Measurements from ENCODE around the gene HAPLN1. TPM values are rescaled to one million over a fixed set of nuclear protein-coding genes. Genes with fewer than 3 reads are reported as not detected.

The HAPLN1 gene
- total and polyA plus RNA-seq, 7 donors, result not detected

DNA sequence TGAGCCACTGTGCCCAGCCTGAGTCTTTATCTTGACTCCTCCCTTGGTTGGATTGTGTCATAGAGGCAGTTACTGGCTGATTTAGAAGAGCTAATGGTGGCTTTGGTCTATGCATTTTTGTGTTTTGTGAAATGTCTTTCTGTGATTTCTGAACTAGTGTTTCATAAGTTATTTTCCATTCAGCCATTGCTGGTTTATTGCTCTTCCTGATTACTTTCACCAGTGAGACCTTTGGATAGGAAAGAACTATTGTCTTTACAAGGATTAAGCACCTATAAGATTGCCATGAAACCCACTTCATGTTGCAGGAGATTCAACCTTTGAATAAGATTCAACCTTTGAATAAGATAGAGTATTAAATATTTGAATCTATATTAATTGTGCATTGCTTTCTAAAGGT is 8.7 kb upstream of the HAPLN1 start:
- H3K36me3 ChIP-seq (ENCODE audit: insufficient read depth in 1 of 2, low read depth in 1 of 2), result no peaks in the 10 kb centered on the region
- DNase-seq (no peak), ATAC-seq (no peak)
- no peak overlapping the region for H3K27ac ChIP-seq
- H3K27me3 ChIP-seq (ENCODE audit: insufficient read depth in 3 of 3, low read length in 2 of 3), result no peaks in the 10 kb centered on the region
- H3K9me3 ChIP-seq, result no peaks in the 10 kb centered on the region
- no peaks in the 10 kb centered on the region for H3K4me1 ChIP-seq
- intact Hi-C loops (cut with DNase I), result no loop called here
- H3K4me3 ChIP-seq, result no peak overlapping the region
- TF ChIP-seq, protein P1, sequence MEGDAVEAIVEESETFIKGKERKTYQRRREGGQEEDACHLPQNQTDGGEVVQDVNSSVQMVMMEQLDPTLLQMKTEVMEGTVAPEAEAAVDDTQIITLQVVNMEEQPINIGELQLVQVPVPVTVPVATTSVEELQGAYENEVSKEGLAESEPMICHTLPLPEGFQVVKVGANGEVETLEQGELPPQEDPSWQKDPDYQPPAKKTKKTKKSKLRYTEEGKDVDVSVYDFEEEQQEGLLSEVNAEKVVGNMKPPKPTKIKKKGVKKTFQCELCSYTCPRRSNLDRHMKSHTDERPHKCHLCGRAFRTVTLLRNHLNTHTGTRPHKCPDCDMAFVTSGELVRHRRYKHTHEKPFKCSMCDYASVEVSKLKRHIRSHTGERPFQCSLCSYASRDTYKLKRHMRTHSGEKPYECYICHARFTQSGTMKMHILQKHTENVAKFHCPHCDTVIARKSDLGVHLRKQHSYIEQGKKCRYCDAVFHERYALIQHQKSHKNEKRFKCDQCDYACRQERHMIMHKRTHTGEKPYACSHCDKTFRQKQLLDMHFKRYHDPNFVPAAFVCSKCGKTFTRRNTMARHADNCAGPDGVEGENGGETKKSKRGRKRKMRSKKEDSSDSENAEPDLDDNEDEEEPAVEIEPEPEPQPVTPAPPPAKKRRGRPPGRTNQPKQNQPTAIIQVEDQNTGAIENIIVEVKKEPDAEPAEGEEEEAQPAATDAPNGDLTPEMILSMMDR (IDR thresholded peaks at IDR 0.05), result no peak

DNA sequence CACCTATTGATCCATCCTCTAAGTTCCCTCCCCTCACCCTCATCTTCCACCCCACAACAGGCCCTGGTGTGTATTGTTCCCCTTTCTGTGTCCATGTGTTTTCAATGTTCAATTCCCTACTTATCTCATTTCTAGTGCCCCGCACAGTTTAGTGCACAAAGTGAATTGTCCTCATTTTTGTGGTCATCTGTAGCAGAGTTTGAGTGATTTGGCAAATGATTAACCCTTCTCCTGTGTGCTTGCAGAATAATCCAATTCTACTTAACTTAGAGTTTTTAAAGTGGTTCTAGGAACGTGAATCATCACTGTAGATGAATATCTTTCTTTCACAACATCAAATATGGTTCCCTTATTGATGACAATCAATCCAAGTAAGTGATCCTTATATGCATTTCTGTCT is 6.3 kb upstream of the HAPLN1 start:
- no peaks in the 10 kb centered on the region for H3K36me3 ChIP-seq (ENCODE audit: insufficient read depth in 1 of 2, low read depth in 1 of 2)
- TF ChIP-seq, protein P1 (IDR thresholded peaks at IDR 0.05), result no peak
- H3K9me3 ChIP-seq, result no peaks in the 10 kb centered on the region
- no peak for DNase-seq
- H3K4me1 ChIP-seq, result no peaks in the 10 kb centered on the region
- 71 to 82% (median 77%) methylated on average over 2 of the region's 2 CpGs for WGBS, 3 donors
- intact Hi-C loops (cut with DNase I), result no loop called here
- H3K27ac ChIP-seq, result no peak overlapping the region
- no peak for ATAC-seq
- H3K4me3 ChIP-seq, result no peak overlapping the region
- peaks cover 0 to 18% (median 6%) of the 10 kb centered on the region in 3 donors for H3K27me3 ChIP-seq (ENCODE audit: insufficient read depth in 3 of 3, low read length in 2 of 3)

DNA sequence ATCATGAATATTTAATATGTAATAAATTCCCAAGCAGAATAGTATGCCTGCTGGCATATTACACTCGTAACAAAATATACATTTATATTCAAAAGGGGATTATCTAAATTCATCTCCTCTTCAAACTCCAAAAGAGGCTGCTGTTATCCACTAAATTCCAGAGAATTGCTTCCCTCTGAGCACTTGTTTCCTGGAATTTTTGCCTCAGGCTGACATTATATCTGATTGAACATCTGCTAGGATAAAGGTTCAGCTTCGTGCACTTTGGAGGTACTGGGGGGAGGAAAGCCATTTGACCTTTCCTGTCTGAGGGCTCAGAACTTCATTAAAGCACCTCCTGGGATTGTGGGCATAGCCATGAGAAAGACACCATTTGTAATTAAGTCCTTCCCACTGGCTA is 4.3 kb upstream of the HAPLN1 start:
- DNase-seq (no peak), ATAC-seq (no peak)
- intact Hi-C loops (cut with DNase I), result no loop called here
- no peaks in the 10 kb centered on the region for H3K36me3 ChIP-seq (ENCODE audit: insufficient read depth in 1 of 2, low read depth in 1 of 2)
- H3K4me1 ChIP-seq, result no peaks in the 10 kb centered on the region
- H3K9me3 ChIP-seq, result no peaks in the 10 kb centered on the region
- no peak overlapping the region for H3K4me3 ChIP-seq
- WGBS, 3 donors, result 53 to 63% (median 55%) methylated on average over 2 of the region's 2 CpGs
- peaks cover 0 to 33% (median 14%) of the 10 kb centered on the region in 3 donors for H3K27me3 ChIP-seq (ENCODE audit: insufficient read depth in 3 of 3, low read length in 2 of 3)
- no peak overlapping the region for H3K27ac ChIP-seq
- TF ChIP-seq, protein P1 (IDR thresholded peaks at IDR 0.05), result no peak

DNA sequence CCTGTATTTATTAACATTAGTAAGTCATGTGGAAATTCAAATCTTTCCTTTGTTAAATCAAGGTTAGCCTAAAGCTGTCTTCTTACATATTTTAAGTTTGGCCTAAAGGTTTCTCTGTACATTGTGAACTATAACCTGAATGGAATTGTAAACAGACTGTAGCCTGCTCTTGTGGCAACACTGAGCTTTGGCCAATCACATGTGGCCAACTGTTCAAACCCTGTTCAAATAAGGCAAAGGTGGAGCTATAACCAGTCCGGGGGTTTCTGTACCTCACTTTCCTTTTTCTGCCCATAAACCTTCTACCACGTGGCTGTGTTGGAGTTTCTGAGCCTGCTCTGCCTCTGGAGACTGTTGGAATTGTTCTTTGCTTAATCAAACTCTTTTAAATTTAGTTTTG is 3.3 kb upstream of the HAPLN1 start:
- intact Hi-C loops (cut with DNase I), result no loop called here
- Histone ChIP-seq H3K27me3 (ENCODE audit: insufficient read depth in 3 of 3, low read length in 2 of 3) (peaks cover 0 to 36% (median 14%) of the 10 kb centered on the region in 3 donors), H3K27ac (no peak overlapping the region)

DNA sequence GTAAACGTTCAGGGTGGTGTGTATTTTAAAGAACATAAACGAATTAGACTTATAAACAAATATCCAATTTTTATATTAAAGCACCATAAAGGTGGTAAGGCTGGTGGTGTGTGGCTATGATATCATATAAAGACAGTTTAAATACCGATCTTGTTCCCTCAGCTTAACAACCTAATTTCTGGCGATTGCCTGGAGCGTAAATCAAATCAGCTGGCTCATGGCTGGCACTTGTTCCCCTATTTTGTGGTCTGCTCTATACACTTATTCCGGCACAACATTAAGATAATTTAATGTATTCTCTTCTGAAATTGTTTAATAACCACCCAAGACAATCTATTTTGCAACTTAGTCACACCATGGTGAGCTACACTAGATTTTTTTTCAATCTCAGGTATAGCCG is 2.4 kb upstream of the HAPLN1 start:
- Histone ChIP-seq H3K27me3 (ENCODE audit: insufficient read depth in 3 of 3, low read length in 2 of 3) (peaks cover 0 to 36% (median 14%) of the 10 kb centered on the region in 3 donors), H3K9me3 (no peaks in the 10 kb centered on the region), H3K36me3 (ENCODE audit: insufficient read depth in 1 of 2, low read depth in 1 of 2) (no peaks in the 10 kb centered on the region), H3K27ac (no peak overlapping the region), H3K4me1 (no peaks in the 10 kb centered on the region), H3K4me3 (no peak overlapping the region)
- 75 to 84% (median 83%) methylated on average over 7 of the region's 7 CpGs for WGBS, 3 donors
- intact Hi-C loops (cut with DNase I), result no loop called here
- TF ChIP-seq, protein P1 (IDR thresholded peaks at IDR 0.05), result no peak
- DNase-seq (no peak), ATAC-seq (no peak)

More for the DNA sequence above, 3.3 kb upstream of the HAPLN1 start:
- no peaks in the 10 kb centered on the region for H3K36me3 ChIP-seq (ENCODE audit: insufficient read depth in 1 of 2, low read depth in 1 of 2)
- TF ChIP-seq, protein P1 (IDR thresholded peaks at IDR 0.05), result no peak
- H3K9me3 ChIP-seq, result no peaks in the 10 kb centered on the region
- WGBS, 3 donors, result 64 to 66% (median 66%) methylated on average over 2 of the region's 2 CpGs
- ATAC-seq (no peak), DNase-seq (no peak)
- H3K4me1 ChIP-seq, result no peaks in the 10 kb centered on the region
- no peak overlapping the region for H3K4me3 ChIP-seq
